HepG2 (cell line): ENCODE results near the gene IFNA14.

Experiments
- ARNTL ChIP-seq: sonication (generic); formaldehyde crosslinking; IDR thresholded peaks from 2 replicates; pipeline ENCODE4 v1.4.0; 2020; ENCODE audit warnings: mild to moderate bottlenecking, missing genetic modification reagents
- EED ChIP-seq: sonication (generic); formaldehyde crosslinking; IDR thresholded peaks from 2 replicates; pipeline ENCODE4 v1.5.0; 2020; ENCODE audit warnings: mild to moderate bottlenecking, missing genetic modification reagents
- MED8 ChIP-seq: sonication (generic); formaldehyde crosslinking; IDR thresholded peaks from 2 replicates; pipeline ENCODE4 v1.8.1; 2023; ENCODE audit warnings: mild to moderate bottlenecking, missing genetic modification reagents; ENCODE audit not compliant: insufficient replicate concordance
- NFE2L1 ChIP-seq: sonication (generic); formaldehyde crosslinking; IDR thresholded peaks from 2 replicates; pipeline ENCODE4 v1.4.0; 2020; ENCODE audit warnings: missing genetic modification reagents, mild to moderate bottlenecking, borderline replicate concordance
- ZNF513 ChIP-seq: sonication (generic); formaldehyde crosslinking; conservative IDR thresholded peaks from 2 replicates; pipeline ENCODE4 v1.5.0; 2020; ENCODE audit warnings: missing genetic modification reagents

- TF ChIP-seq ARNTL (no peak), ZNF513 (CRISPR knock-in tag) (no peak), NFE2L1 (CRISPR knock-in tag) (no peak), EED (no peak), MED8 (CRISPR knock-in tag) (no peak)
Measured at GRCh38 chr9:21251638-21252037, 11.8 kb upstream of the IFNA14 start.
